ENCODE results near the gene UBXN7. TPM values are rescaled to one million over a fixed set of nuclear protein-coding genes. Genes with fewer than 3 reads are reported as not detected.

The UBXN7 gene
- total and polyA plus RNA-seq, 9 of the 15 experiments (the other 6 are each of a cell fraction or from before 2014, with no cell fraction given), result 3.5 to 44.6 (median 13.4) TPM

DNA sequence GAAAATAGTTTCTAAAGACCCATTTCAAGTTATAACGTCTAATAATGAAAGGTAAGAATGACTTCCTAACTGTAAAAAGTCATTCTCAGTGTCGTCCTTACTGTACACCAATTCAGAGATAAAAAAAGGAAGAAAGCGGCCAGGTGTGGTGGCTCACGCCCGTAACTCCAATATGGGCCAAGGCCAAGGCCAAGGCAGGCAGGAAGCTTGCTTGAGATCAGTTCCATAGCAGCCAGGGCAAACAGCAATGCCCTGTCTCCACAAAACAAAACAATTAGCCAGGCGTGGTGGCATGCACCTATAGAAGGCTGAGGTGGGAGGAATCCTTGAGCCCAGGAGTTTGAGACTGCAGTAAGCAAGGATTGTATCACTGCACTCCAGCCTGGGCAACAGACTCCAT is 31.9 kb downstream of the UBXN7 start:
- ATAC-seq (no peak), FAIRE-seq (no peak), DNase-seq (ENCODE audit: extremely low read depth in 1 of 4, low spot score in 3 of 4) (no peak)
- peaks cover 48% of the 10 kb centered on the region; the same call in 2 of the 3 replicates for H3K36me3 ChIP-seq (ENCODE audit: control insufficient read depth, insufficient read depth, low read length)
- CTCF ChIA-PET (ENCODE audit: low intra/inter-chr PET ratio), result no interaction called here
- no peak overlapping the region for H3K9ac ChIP-seq (ENCODE audit: insufficient read depth in 1 of 2, low read depth in 2 of 2, low read length in 2 of 2)
- H3K9me3 ChIP-seq (replicated peaks; ENCODE audit: control insufficient read depth, insufficient read depth, low read depth, low read length), result no peaks in the 10 kb centered on the region
- no peak overlapping the region for H3K4me2 ChIP-seq (ENCODE audit: insufficient read depth, low read length)
- no peaks in the 10 kb centered on the region for H3K27me3 ChIP-seq (ENCODE audit: control insufficient read depth in 2 of 2, insufficient read depth in 2 of 2, low read length in 2 of 2)
- H3K27ac ChIP-seq (ENCODE audit: extremely low read depth, low read depth, low read length), result no peak overlapping the region
- peaks cover 3% of the 10 kb centered on the region; the same call in 1 of the 3 replicates for H3K79me2 ChIP-seq (ENCODE audit: control insufficient read depth, insufficient read depth, low read length)
- peaks cover 10 to 15% of the 10 kb centered on the region in 2 experiments; a peak in 3 of 5 replicates for H3K4me1 ChIP-seq (replicated peaks in 1 of 2; ENCODE audit: control insufficient read depth in 2 of 2, insufficient read depth in 2 of 2, low read length in 2 of 2)
- no peaks in the 10 kb centered on the region for H4K20me1 ChIP-seq (replicated peaks; ENCODE audit: control insufficient read depth, insufficient read depth, low read length)
- no TSS peak for BruUV-seq (replicated peaks)
- no peak overlapping the region for H3K4me3 ChIP-seq
- TF ChIP-seq, protein P1, sequence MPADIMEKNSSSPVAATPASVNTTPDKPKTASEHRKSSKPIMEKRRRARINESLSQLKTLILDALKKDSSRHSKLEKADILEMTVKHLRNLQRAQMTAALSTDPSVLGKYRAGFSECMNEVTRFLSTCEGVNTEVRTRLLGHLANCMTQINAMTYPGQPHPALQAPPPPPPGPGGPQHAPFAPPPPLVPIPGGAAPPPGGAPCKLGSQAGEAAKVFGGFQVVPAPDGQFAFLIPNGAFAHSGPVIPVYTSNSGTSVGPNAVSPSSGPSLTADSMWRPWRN (IDR thresholded peaks at IDR 0.05; ENCODE audit: low read depth), result no peak
- TF ChIP-seq MTA3 (IDR thresholded peaks at IDR 0.05; ENCODE audit: borderline replicate concordance) (no peak), HSF4 (CRISPR knock-in tag; IDR thresholded peaks at IDR 0.05; ENCODE audit: borderline replicate concordance) (no peak), HDAC1 (IDR thresholded peaks at IDR 0.05) (no peak)
- TF ChIP-seq, protein P2, sequence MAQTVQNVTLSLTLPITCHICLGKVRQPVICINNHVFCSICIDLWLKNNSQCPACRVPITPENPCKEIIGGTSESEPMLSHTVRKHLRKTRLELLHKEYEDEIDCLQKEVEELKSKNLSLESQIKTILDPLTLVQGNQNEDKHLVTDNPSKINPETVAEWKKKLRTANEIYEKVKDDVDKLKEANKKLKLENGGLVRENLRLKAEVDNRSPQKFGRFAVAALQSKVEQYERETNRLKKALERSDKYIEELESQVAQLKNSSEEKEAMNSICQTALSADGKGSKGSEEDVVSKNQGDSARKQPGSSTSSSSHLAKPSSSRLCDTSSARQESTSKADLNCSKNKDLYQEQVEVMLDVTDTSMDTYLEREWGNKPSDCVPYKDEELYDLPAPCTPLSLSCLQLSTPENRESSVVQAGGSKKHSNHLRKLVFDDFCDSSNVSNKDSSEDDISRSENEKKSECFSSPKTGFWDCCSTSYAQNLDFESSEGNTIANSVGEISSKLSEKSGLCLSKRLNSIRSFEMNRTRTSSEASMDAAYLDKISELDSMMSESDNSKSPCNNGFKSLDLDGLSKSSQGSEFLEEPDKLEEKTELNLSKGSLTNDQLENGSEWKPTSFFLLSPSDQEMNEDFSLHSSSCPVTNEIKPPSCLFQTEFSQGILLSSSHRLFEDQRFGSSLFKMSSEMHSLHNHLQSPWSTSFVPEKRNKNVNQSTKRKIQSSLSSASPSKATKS (CRISPR knock-in tag; IDR thresholded peaks at IDR 0.05), result no peak
- no peaks in the 10 kb centered on the region for H3K9me1 ChIP-seq (ENCODE audit: control insufficient read depth, insufficient read depth, low read length)
- no peak overlapping the region for H2AFZ ChIP-seq (ENCODE audit: low read depth, low read length)
- intact Hi-C loops (cut with micrococcal nuclease) (no loop called here), in situ Hi-C loops (cut with MboI) (no loop called here)
- 81% methylated on average over 6 of the region's 6 CpGs for WGBS (ENCODE audit: insufficient coverage, low coverage, missing lambda C conversion rate)
- POLR2A ChIA-PET, result interaction anchor here (0.5 to 1.5 kb wide), 2 partner anchors 9 to 112 kb away, joined by 3 to 4 read pairs; no protein-coding TSS in a partner anchor

Measured in K562 (cell line).